CD4-positive, alpha-beta T cell treated with Interferon gamma for 1 hour (primary cell): Measurements from ENCODE around the gene FLT4.

ENCODE experiments used
- DNase-seq: peaks from one replicate; pipeline ENCODE4 v3.0.0-alpha.2; 2020

Gene FLT4

GRCh38 chr5:180586870-180587269, 62.5 kb downstream of the FLT4 start:
- no peak for DNase-seq

DNA sequence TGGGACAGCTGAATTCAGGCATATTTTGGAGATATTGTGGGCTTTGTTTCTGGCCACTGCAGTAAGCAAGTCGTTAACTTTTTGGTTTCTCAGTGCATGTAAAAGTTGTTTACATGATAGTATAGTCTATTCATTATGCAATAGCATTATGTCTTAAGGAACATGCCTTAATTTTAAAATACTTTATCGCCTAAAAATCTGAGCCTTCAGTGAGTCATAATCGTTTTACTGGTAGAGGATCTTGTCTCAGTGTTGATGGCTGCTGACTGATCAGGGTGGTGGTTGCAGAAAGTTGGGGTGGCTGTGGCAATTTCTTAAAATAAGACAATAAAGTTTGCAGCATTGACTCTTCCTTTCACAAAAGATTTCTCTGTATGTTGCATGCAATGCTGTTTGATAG, 63.2 kb downstream of the FLT4 start:
- no peak for DNase-seq

DNA sequence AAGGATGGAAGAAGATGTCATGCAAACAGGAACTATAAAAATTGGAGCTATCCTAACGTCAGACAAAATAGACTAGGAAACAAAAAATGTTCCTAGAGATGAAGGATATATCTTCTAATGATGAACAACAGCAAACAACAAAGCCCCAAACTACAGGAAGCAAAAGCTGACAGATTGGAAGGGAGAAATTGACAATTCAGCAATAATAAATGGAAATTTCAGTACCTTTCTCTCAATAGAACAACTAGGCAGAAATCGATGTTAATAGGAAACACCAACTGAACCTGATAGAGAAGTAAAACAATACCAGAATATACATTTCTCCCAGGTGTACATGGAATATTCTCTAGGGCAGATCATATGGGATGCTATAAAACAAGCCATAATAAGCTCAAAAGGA, 65.7 kb downstream of the FLT4 start:
- no peak for DNase-seq

DNA sequence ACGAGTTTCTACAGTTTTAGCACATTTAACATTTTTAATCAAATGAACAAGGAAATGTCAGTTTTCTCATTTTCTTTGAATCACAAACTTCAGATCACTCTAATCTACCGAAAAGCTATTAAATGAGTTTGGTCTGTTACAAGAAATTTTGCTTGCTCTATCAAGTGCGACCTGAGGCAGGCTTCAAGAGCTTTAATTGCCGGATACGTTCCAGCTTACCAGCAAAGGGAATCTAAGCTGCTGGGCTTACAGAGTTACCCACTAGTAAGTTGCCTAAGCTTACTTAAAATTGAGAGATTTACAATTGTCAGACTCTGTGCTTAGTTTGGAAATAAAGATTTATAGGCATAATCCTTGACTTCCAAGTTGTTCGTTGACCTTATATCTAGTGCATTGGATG, 68.7 kb downstream of the FLT4 start:
- no peak for DNase-seq

DNA sequence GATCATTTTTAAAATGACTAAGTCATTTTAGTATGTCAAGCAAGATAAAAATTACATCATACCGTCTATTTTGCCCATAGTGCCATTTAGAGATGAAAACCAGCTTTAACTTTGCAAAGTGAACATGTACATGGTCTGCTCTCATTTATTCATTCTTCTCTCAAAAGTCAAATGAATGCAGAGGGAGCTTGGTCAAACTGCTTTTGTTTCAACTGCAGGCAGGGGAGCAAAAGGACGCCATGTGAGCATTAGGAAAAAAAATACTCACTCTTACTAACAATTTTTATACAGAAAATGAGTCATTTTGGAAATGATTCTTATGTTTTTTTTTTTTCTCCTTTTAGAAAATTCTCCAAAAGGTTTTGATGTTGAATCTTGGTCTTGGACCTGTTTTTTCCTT, 73.8 kb downstream of the FLT4 start:
- no peak for DNase-seq

DNA sequence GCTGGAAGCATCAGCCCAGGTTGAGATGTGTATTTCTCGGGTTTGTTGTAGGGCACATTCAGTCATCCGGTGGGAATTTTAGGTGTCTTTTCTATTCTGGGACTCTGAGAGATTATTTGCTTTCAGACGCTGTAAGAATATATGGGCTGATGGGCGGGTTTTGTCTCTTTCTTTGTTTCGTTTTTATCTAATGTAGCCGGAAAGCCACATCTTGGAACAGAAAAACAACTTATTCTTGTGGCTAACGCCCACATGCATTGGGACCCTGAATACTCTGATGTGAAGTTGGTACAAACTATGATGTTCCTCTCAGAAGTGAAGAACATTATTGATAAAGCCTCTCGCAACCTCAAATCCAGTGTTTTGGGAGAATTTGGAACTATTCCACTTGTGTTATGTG, 80.5 kb downstream of the FLT4 start:
- no peak for DNase-seq

DNA sequence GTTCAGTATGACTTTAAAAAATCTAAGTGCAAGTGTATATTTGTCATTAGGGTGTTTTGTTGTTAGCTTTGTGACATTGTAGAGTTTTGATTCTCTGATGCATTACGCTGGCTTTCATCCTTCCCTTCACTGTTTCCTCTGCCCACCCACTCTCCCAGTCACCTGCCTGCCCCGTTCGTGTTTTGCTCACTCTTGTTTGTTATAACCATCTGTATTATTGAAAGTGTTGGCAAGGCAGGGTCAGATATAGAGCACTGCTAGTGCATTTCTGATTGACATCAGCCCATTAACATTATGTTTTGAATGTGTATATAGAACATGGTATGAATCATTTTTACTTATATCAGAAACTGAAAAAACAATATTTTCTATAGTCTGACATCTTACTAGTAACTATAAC, 85.4 kb downstream of the FLT4 start:
- no peak for DNase-seq

GRCh38 chr5:180558232-180558631, 91.2 kb downstream of the FLT4 start:
- DNase-seq = no peak

DNA sequence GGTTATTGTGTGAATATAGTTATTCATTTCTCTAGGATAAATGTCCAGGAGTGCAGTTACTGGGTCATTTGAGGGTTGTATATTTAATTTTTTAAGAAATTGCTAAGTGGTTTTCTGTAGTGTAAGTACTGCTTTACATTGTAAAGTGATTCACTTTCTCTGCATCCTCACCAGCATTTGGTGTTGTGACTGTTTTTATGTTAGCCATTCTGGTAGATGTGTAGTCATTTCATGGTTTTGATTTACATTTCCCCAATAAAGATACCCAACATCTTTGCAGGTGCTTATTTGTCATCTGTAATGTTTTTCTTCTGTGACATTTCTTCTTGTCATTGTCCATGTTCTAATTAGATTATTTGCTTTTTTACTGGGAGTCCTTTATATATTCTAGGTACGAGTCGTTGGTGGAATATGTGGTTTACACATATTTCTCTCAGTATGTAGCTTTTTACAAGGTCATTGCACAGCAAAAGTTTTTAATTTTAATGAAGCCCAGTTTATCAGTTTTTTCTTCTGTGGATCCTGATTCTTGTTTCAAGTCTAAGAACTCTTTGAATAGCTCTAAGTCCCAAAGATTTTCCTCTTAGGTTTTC, 92.1 kb downstream of the FLT4 start:
- DNase-seq = no peak

DNA sequence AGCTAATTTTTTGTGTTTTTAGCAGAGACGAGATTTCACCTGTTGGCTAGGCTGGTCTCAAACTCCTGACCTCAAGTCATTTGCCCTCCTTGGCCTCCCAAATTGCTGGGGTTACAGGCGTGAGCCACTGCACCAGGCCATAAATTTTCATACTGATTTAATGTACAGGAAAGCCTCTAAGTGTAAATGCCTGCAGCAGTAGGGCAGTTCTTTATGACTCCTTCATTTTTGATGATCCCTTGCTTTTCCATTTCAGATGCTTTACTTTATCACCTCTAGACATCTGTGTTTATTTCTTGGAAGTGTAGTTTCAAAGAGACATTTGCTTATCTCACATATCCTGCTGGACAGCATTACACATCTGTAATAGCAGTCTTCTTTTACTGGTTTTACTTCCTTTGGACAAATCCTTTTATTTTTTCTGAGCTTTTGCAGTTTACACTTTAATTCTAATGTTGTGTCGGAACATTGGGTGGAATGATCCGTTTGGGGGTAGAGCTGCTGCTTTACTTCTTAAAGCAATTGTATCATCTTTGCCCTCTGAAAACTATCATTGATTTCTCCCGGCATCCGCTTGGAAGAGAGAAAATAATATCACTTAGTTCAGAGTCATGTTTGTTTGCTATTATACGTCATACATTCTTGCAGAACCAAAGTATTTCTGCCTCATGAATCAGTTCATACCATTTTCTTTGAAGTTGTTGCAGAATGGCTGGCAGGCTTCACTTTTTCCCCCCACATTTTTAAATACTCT, 94.1 kb downstream of the FLT4 start:
- DNase-seq = no peak

GRCh38 chr5:180553530-180553929, 95.9 kb downstream of the FLT4 start:
- DNase-seq = no peak
